Duodenal mucosa (tissue), 2 donors: ENCODE data around the gene PDE6H.

Experiments used
- H3K27ac ChIP-seq: one replicate; pipeline ENCODE4 v1.7.0; 2013; ENCODE audit warnings: low read depth, low read length
- H3K27me3 ChIP-seq, 2 donors: one replicate each; pipeline ENCODE4 v1.7.0; 2013; ENCODE audit warnings: low read length in 2 of 2, control low read depth in 1 of 2; ENCODE audit not compliant: insufficient read depth in 2 of 2, control insufficient read depth in 1 of 2
- H3K36me3 ChIP-seq, 2 donors: one replicate each; pipeline ENCODE4 v1.7.0; 2013; ENCODE audit warnings: low read length in 2 of 2, control low read depth in 1 of 2; ENCODE audit not compliant: insufficient read depth in 2 of 2, control insufficient read depth in 1 of 2
- H3K4me1 ChIP-seq, 2 donors: one replicate each; pipeline ENCODE4 v1.7.0; 2013; ENCODE audit warnings: low read length in 2 of 2, control low read depth in 1 of 2; ENCODE audit not compliant: insufficient read depth in 2 of 2, control insufficient read depth in 1 of 2
- H3K4me3 ChIP-seq, 2 donors: one replicate each; pipeline ENCODE4 v1.7.0; 2013; ENCODE audit warnings: low read length in 2 of 2, low read depth in 1 of 2
- H3K9ac ChIP-seq, 2 donors: one replicate each; pipeline ENCODE4 v1.7.0; 2013; ENCODE audit warnings: low read length in 2 of 2, low read depth in 1 of 2
- H3K9me3 ChIP-seq, 2 donors: one replicate each; pipeline ENCODE4 v1.7.0; 2013; ENCODE audit warnings: low read length in 2 of 2, control low read depth in 1 of 2; ENCODE audit not compliant: control insufficient read depth in 1 of 2

The PDE6H gene

DNA sequence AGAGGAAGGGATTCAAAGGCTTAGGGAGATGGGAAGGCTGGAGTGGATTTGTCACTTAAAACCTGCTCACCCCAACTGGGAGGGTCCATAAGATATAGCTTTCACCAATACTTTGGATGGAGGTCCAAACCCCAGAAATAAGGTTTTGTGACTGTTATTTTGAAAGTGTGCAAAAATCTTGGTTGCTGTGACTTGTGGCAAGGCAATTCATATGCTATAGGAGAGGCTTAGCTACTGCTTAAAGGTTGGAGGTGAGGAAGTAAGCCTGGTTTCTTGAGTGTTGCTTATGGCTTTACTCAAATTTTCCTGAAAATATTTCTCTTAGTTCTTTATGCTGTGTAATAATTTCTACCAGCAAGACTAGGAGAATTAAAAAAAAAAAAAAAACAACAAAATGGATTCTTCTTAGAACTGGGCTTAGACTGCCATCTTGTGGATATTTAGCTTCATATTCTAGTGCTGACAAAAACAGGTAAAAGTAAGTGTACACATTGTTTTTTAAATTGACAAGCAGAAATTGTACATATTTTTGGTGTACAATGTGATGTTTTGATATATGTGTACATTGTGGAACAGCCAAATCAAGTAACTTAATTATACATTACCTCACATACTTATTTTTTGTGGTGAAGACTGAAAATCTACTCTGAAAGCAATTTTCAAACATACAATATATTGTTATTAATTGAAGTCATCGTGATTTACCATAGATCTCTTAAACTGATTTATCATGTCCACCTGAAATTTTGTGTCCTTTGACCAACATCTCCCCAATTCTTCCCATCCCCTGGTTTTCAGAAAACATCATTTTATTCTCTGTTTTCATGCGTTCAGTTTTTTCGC lies 23.0 kb downstream of the PDE6H start:
- Histone ChIP-seq H3K4me1 (no peaks in the 10 kb centered on the region), H3K36me3 (no peaks in the 10 kb centered on the region), H3K4me3 (no peak overlapping the region), H3K9me3 (no peaks in the 10 kb centered on the region), H3K27ac (no peak overlapping the region), H3K9ac (no peak overlapping the region), H3K27me3 (no peaks in the 10 kb centered on the region)

DNA sequence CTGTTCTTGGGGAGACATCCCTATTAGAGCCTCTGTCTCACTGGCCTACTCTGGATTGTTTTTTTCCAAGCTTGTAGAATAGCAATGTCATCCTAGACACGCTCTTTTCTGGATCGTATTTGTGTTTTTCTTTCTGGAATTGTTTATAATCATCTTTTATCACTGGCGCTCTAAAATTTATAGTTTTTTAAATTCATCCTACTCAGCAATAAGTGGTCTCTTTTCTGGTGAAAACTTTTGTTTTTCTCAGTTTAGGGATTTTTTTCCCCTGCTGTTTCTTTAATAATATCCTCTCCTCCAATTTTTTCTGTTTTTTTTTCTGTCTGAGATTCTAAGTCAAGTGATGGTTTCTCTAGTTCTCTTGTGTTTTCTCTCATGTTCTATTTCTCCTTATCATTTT lies 25.2 kb downstream of the PDE6H start:
- no peak overlapping the region for H3K9ac ChIP-seq
- peaks cover 0 to 4% of the 10 kb centered on the region in 2 donors for H3K27me3 ChIP-seq
- H3K4me1 ChIP-seq = no peaks in the 10 kb centered on the region
- H3K36me3 ChIP-seq = no peaks in the 10 kb centered on the region
- H3K4me3 ChIP-seq = no peak overlapping the region
- H3K9me3 ChIP-seq = no peaks in the 10 kb centered on the region
- H3K27ac ChIP-seq = no peak overlapping the region

DNA sequence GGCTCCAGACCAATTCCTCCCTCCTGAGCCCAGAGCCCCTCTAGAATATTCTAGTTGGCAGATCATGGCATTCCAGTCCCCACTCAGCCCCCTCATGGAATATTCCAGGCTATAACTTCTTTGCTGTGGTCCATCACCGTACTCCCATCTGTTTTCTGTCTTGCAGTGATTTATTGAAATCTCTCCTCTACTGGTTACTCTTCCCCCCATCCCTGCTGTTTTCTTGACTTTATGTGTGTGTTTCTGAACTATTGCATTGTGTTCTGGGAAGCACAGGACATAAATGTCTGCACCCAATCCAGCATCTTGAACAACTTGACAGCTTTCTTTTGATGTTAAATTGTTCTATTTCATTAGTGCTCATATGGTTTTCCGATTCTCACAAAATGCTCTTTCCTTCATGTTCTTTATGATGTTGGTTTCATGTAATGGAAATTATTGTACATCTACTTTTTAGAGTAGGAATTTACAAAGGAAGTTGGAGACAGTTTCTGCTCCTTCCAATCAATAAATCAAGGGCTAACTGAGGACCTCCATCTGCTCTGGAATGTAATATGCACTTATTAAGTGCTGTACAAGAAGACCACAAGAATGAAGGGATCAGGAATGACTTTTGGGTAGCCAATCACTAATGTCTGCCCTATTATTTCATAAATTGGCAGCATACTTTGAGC lies 26.3 kb downstream of the PDE6H start:
- Histone ChIP-seq H3K9ac (no peak overlapping the region), H3K36me3 (no peaks in the 10 kb centered on the region), H3K27me3 (peaks cover 0 to 11% of the 10 kb centered on the region in 2 donors), H3K9me3 (no peaks in the 10 kb centered on the region), H3K4me1 (no peaks in the 10 kb centered on the region), H3K4me3 (no peak overlapping the region), H3K27ac (no peak overlapping the region)

DNA sequence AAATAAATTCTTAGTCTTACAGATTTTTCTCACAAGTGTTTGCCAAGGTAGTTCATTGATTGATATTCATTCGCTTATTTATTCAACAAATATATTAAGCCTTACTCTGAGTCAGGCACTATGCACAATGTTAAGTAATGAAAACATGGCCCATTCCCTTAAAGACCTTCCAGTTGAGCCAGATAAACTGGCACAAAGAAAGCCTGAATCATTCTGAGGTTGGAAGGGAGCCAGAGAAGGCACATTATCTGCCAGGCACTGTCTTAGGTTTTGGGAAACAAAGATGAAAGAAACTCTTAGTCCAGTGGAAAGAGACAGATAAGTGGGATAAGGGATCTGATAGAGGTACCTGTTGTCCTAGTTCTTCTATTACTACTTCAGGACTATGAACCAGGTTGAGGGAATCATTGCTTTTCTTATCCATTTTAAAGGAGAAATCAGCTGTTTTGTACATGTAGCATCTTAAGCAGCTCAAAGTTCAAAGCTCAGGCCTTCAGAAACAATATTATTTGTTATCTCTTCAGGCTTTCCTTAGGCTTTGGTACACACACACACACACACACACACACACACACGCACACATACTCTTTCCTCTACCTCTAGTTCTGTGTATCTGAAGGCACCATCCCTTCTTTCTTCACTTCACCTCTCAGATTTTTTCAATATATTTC lies 27.0 kb downstream of the PDE6H start:
- Histone ChIP-seq H3K27me3 (peaks cover 0 to 11% of the 10 kb centered on the region in 2 donors), H3K27ac (no peak overlapping the region), H3K9me3 (no peaks in the 10 kb centered on the region), H3K36me3 (no peaks in the 10 kb centered on the region), H3K4me1 (no peaks in the 10 kb centered on the region), H3K4me3 (no peak overlapping the region), H3K9ac (no peak overlapping the region)

DNA sequence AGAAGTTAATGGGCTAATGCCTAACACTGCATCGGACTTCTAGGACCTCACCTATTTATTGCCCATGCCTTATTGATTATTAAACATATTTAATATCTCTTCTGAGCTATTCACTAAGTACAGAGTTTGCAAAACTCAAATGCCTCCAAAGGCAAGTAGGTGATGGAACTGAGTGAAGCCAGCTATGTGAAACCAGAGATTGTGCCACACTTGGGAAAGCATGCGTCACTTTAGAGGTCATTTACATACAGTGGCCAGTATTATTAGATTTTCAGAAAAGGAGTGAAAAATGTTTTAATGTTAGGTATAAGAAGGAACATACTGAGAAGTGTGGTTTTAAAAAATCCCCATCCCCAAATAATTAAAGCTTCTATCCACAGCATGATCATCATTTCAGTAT lies 27.7 kb downstream of the PDE6H start:
- H3K36me3 ChIP-seq = no peaks in the 10 kb centered on the region
- no peaks in the 10 kb centered on the region for H3K9me3 ChIP-seq
- H3K27ac ChIP-seq = no peak overlapping the region
- H3K27me3 ChIP-seq = peaks cover 0 to 11% of the 10 kb centered on the region in 2 donors
- no peak overlapping the region for H3K9ac ChIP-seq
- H3K4me1 ChIP-seq = no peaks in the 10 kb centered on the region
- H3K4me3 ChIP-seq = no peak overlapping the region

DNA sequence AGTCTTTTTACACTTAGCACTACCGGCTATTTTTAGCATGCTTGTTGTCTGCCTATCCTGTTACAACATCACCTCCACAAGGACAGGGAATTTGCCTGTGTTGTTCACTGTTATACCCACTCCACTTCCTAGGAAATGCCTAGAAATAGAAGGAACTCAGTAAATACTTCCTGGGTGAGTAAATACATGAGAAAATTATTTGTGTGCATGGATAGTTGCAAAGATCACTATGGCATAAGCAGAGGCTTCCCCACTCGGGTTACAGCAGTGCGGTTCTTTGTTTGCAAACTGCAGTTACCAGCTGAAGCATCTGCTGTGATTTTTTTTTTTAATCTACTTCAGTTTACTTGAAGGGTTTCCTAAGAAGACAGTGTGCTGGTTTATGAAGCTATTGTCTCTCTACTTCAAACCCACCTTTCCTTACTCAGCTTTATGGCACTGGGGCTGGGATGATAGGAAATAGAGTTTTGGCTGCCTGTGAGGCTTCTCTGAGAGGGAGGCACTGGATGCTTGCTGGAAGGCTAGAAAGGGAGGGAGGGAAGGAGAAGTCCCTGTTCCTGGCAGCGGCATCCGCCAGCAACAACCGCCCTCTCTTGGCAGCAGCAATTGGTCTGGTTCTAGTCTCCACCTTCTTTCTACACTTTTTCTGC lies 29.0 kb downstream of the PDE6H start:
- Histone ChIP-seq H3K9ac (no peak overlapping the region), H3K4me1 (no peaks in the 10 kb centered on the region), H3K9me3 (no peaks in the 10 kb centered on the region), H3K4me3 (no peak overlapping the region), H3K36me3 (no peaks in the 10 kb centered on the region), H3K27me3 (peaks cover 0 to 11% of the 10 kb centered on the region in 2 donors), H3K27ac (no peak overlapping the region)

DNA sequence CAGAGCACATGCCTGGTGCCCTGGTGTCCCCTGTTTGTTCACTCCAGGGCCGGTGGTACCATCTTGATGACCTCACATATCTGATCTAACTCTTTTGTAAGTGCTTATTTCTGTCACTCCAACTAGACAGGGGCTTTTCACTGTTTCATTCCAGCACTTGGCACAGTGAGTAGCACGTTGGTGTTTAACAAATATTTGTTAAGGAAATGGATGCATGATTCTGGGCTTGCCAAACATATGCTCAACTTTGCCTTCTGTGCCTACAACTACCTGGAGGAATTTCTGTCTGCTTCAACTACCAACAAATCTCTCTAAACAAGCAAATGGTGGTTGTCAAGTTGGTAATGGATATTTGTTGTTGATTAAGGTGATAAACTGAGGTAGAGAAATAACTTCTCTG lies 31.6 kb downstream of the PDE6H start:
- no peaks in the 10 kb centered on the region for H3K4me1 ChIP-seq
- H3K9me3 ChIP-seq = no peaks in the 10 kb centered on the region
- peaks cover 0 to 11% of the 10 kb centered on the region in 2 donors for H3K27me3 ChIP-seq
- H3K27ac ChIP-seq = no peak overlapping the region
- H3K9ac ChIP-seq = no peak overlapping the region
- H3K4me3 ChIP-seq = no peak overlapping the region
- H3K36me3 ChIP-seq = no peaks in the 10 kb centered on the region

DNA sequence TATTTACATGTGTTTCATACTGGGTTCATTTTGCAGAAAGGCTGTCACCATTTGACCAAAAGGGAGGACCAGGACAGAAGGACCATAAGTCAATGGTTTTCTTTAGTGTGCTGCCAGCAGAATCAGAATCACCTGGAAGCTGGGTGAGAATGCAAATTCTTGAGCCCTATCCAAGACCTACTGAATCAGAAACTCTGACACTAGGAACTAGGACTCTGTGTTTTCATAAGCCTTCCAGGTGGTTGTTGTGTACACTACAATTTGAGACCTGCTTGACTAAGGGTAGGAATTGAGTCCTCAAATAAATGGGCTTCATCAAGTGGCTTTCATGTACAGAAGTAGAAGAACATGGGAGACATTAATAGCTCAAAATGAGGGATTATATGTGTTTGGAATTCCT lies 32.2 kb downstream of the PDE6H start:
- peaks cover 0 to 11% of the 10 kb centered on the region in 2 donors for H3K27me3 ChIP-seq

DNA sequence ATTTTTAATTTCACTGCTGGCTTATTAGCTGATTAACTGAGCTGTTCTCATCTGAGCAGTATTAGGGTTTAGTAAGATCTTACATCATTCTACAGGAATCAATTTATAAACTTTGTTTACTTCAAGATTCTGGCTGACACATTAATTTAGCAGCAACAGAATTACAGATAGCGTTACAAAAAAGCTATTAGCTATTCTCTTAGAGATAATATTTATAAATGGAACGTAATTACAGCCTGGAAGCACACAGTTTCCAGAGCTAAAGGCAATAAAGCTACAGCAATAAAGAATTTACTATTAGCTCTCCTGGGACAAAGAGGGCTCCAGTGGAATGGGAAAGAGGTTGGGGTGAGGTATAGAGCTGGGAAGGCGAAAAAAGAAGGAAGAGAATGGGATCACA lies 34.7 kb downstream of the PDE6H start:
- H3K36me3 ChIP-seq = no peaks in the 10 kb centered on the region
- H3K9ac ChIP-seq = no peak overlapping the region
- H3K4me3 ChIP-seq = no peak overlapping the region
- H3K27me3 ChIP-seq = peaks cover 0 to 8% of the 10 kb centered on the region in 2 donors
- H3K4me1 ChIP-seq = no peaks in the 10 kb centered on the region
- H3K9me3 ChIP-seq = no peaks in the 10 kb centered on the region
- H3K27ac ChIP-seq = no peak overlapping the region

More for the DNA sequence above, 32.2 kb downstream of the PDE6H start:
- Histone ChIP-seq H3K27ac (no peak overlapping the region), H3K36me3 (no peaks in the 10 kb centered on the region), H3K4me3 (no peak overlapping the region), H3K9ac (no peak overlapping the region), H3K4me1 (no peaks in the 10 kb centered on the region), H3K9me3 (no peaks in the 10 kb centered on the region)

DNA sequence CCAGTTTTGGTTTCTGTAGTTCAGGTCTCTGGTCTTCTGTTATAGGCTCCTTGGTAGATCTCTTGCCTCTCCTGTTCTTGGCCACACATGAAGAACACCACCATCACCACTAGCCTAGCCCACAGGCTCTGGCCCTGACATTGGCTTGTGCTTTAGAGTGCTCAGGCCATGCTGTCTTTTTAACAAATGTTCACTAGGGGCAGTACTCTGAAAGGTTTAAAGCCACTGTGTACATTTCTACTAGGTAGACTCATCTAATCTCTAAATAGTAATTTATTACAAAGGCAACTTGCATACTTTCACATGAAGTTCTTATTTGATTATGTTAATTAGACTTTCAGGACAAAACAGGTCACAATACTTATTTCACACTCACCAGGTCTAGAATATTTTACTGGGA lies 38.3 kb downstream of the PDE6H start:
- no peaks in the 10 kb centered on the region for H3K4me1 ChIP-seq
- H3K4me3 ChIP-seq = no peak overlapping the region
- H3K27me3 ChIP-seq = no peaks in the 10 kb centered on the region
- H3K27ac ChIP-seq = no peak overlapping the region
- no peak overlapping the region for H3K9ac ChIP-seq
- no peaks in the 10 kb centered on the region for H3K36me3 ChIP-seq
- H3K9me3 ChIP-seq = no peaks in the 10 kb centered on the region
